GM18868 (cell line): ENCODE results near the gene DNPEP.
"Not testable (repeated sequence)": the region's sequence is repeated elsewhere in the genome, so short reads cannot be mapped to it uniquely, and the experiment has no call there.

Experiments
- ATAC-seq: cut with Tn5 transposase; IDR thresholded peaks from one replicate; pipeline ENCODE4 v1.9.1; 2021; ENCODE audit warnings: mild to moderate bottlenecking, moderate library complexity; ENCODE audit not compliant: unreplicated experiment

DNPEP gene

GRCh38 chr2:219419331-219420197 lies 31.9 kb upstream of the DNPEP start:
- ATAC-seq, result no peak

GRCh38 chr2:219419012-219419324 lies 31.3 kb upstream of the DNPEP start:
- ATAC-seq, result no peak

GRCh38 chr2:219418155-219419011 lies 30.7 kb upstream of the DNPEP start, which contains the start of gene DES:
TSS of gene DES (plus strand) at chr2:219418377. CDS start at chr2:219418463, 86 bp downstream.
- no peak for ATAC-seq

GRCh38 chr2:219417374-219417773 lies 29.7 kb upstream of the DNPEP start:
- no peak for ATAC-seq

GRCh38 chr2:219416938-219417337 lies 29.2 kb upstream of the DNPEP start:
- ATAC-seq, result no peak

GRCh38 chr2:219416235-219416602 lies 28.5 kb upstream of the DNPEP start:
- ATAC-seq, result no peak

GRCh38 chr2:219415580-219416234 lies 28.0 kb upstream of the DNPEP start:
- ATAC-seq, result no peak

- ATAC-seq, result no peak
These were observed 27.1 kb upstream of the DNPEP start for GRCh38 chr2:219414857-219415256.

GRCh38 chr2:219410390-219410789 lies 22.7 kb upstream of the DNPEP start:
- ATAC-seq, result no peak

GRCh38 chr2:219409619-219410018 lies 21.9 kb upstream of the DNPEP start:
- no peak for ATAC-seq

- ATAC-seq, result no peak
These were observed 20.9 kb upstream of the DNPEP start for GRCh38 chr2:219408631-219409030.

GRCh38 chr2:219408204-219408603 lies 20.5 kb upstream of the DNPEP start:
- no peak for ATAC-seq

- not testable (repeated sequence) for ATAC-seq
These were observed 19.6 kb upstream of the DNPEP start for GRCh38 chr2:219407343-219407742.

GRCh38 chr2:219406861-219407230 lies 19.1 kb upstream of the DNPEP start:
- ATAC-seq, result no peak

GRCh38 chr2:219405958-219406860 lies 18.5 kb upstream of the DNPEP start:
- ATAC-seq, result no peak

- no peak for ATAC-seq
These were observed 17.7 kb upstream of the DNPEP start for GRCh38 chr2:219405451-219405850.

- ATAC-seq, result no peak
These were observed 17.2 kb upstream of the DNPEP start for GRCh38 chr2:219404954-219405353.

GRCh38 chr2:219404291-219404910 lies 16.7 kb upstream of the DNPEP start:
- no peak for ATAC-seq

- no peak for ATAC-seq
These were observed 16.1 kb upstream of the DNPEP start for GRCh38 chr2:219403861-219404260.
